ENCODE data around the gene ANP32A.

Gene ANP32A

GRCh38 chr15:68739390-68740080 is 81.2 kb downstream of the ANP32A start:
- no peak for DNase-seq

- DNase-seq, result no peak
Observed at GRCh38 chr15:68735610-68736009, 85.1 kb downstream of the ANP32A start.

- no peak for DNase-seq
Observed at GRCh38 chr15:68734881-68735280, 85.8 kb downstream of the ANP32A start.

- no peak for DNase-seq
Observed at GRCh38 chr15:68734352-68734751, 86.3 kb downstream of the ANP32A start.

GRCh38 chr15:68733666-68734065 is 87.0 kb downstream of the ANP32A start:
- DNase-seq, result no peak

- DNase-seq, result no peak
Observed at GRCh38 chr15:68732451-68732850, 88.2 kb downstream of the ANP32A start.

GRCh38 chr15:68730976-68731897 is 89.5 kb downstream of the ANP32A start:
- DNase-seq, result no peak

GRCh38 chr15:68730471-68730919 is 90.2 kb downstream of the ANP32A start:
- DNase-seq, result no peak

- DNase-seq, result no peak
Observed at GRCh38 chr15:68729789-68730411, 90.8 kb downstream of the ANP32A start.

Data from SHP77 treated with DMSO at 0.1 percent for 48 hours (cell line).